Fibroblast of lung (primary cell): Measurements from ENCODE around the gene PLEKHG4B.

Experiments used
- CTCF ChIP-seq, 2 donors: IDR thresholded peaks in 1 of 2; conservative IDR thresholded peaks in 1 of 2; 1 replicate in 1 of 2; 2 replicates in 1 of 2; pipeline ENCODE4 v1.5.1; 2011 to 2012; ENCODE audit warnings: low read length in 2 of 2, control low read depth in 1 of 2, inconsistent platforms in 1 of 2, low read depth in 1 of 2, mild to moderate bottlenecking in 1 of 2
- EZH2 ChIP-seq: IDR thresholded peaks from 2 replicates; pipeline ENCODE4 v1.5.1; 2012; ENCODE audit warnings: low read length, control low read depth, mild to moderate bottlenecking; ENCODE audit errors: missing control alignments

DNA sequence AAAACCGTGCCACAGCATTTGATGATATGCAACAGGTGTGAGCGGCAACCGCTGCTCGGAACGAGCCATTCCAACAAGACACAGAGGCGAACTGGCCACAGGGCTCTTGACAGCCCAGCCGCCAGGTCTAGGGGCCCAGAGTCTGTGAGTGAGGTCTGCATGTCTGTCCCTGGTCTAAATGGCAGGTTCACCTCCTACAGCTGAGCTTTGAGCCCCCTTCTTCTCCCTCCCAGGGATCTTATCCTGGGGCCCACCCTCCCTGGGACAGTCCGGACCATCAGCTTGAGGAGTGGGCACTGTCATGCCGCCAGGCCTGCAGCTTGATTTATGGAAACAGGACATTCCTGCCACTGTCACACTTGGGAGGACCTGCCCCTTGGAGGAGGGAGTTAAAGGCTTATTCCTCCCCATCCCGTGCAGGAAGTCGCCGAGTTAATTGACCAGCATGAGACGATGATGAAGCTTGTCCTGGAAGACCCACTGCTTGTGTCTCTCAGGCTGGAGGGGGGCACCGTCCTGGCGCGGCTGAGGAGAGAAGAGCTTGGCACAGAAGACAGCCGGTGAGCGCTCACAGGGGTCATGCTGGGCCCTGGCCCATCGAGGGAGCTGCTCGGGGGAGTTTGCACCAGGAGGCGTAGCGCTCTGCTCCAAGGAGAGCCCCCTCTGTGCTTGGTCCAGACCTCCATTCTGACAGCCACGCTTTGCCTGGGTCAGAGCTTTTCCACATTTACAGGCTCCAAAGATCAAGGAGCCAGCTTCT, 63.9 kb downstream of the PLEKHG4B start:
- TF ChIP-seq CTCF (conservative IDR thresholded peaks at IDR 0.05 in 1 of 2, IDR thresholded peaks at IDR 0.05 in 1 of 2; ENCODE audit: low read depth in 1 of 2, low read length in 2 of 2) (no peak), EZH2 (no peak)
